H1 (cell line): ENCODE measurements around the gene HTR3A. TPM values are rescaled to one million over a fixed set of nuclear protein-coding genes. Genes with fewer than 3 reads are reported as not detected.

Experiments
- CTCF ChIA-PET: fragments of 300-600 bp; sonication (Branson Sonifier 250); formaldehyde crosslinking; loops from one replicate; lab custom pipeline; 2021; ENCODE audit not compliant: partially characterized antibody; lab: Charles Lee
- POLR2A ChIA-PET: fragments of 300-600 bp; sonication (Branson Sonifier 250); formaldehyde crosslinking; loops from one replicate; lab custom pipeline; 2021; ENCODE audit warnings: inconsistent platforms; ENCODE audit not compliant: partially characterized antibody; lab: Charles Lee
- DNase-seq, 2 experiments: peaks; one replicate each; pipeline versions ENCODE4 v3.0.0 to v3.0.0-alpha.2; 2010 to 2022; ENCODE audit warnings: low spot score in 2 of 2, low read depth in 1 of 2, mixed read lengths in 1 of 2
- FAIRE-seq: peaks from 2 replicates; lab custom pipeline; 2011; peaks lifted over from hg19 to GRCh38; lab: Jason Lieb, UNC
- H2AFZ ChIP-seq: 2 replicates; pipeline ENCODE4 v1.8.1; 2012; ENCODE audit warnings: low read length, inconsistent platforms
- H2AK5ac ChIP-seq: 2 replicates; pipeline ENCODE4 v1.6.1; 2013; ENCODE audit warnings: low read depth, low read length
- H2BK120ac ChIP-seq: replicated peaks from 2 replicates; pipeline ENCODE3; 2013; ENCODE audit warnings: low read depth, low read length, inconsistent platforms
- H2BK12ac ChIP-seq: 2 replicates; pipeline ENCODE4 v1.6.1; 2013; ENCODE audit warnings: low read depth, low read length
- H2BK15ac ChIP-seq: 2 replicates; pipeline ENCODE4 v1.6.1; 2013; ENCODE audit warnings: low read length
- H2BK20ac ChIP-seq: 2 replicates; pipeline ENCODE4 v1.6.1; 2013; ENCODE audit warnings: low read length
- H2BK5ac ChIP-seq: 2 replicates; pipeline ENCODE4 v1.6.1; 2013; ENCODE audit warnings: low read depth, low read length
- H3K14ac ChIP-seq: 2 replicates; pipeline ENCODE4 v1.6.1; 2013; ENCODE audit warnings: inconsistent platforms; ENCODE audit not compliant: insufficient read length
- H3K18ac ChIP-seq: 2 replicates; pipeline ENCODE4 v1.6.1; 2013; ENCODE audit warnings: low read length; ENCODE audit errors: extremely low read depth
- H3K23ac ChIP-seq: 2 replicates; pipeline ENCODE4 v1.6.1; 2013; ENCODE audit warnings: inconsistent platforms; ENCODE audit not compliant: insufficient read length
- H3K23me2 ChIP-seq: 2 replicates; pipeline ENCODE4 v1.6.1; 2013; ENCODE audit warnings: low read depth, low read length
- H3K27ac ChIP-seq: 2 replicates; pipeline ENCODE4 v1.6.1; 2011; ENCODE audit warnings: low read depth, low read length, inconsistent platforms
- H3K27me3 ChIP-seq, 4 experiments: replicated peaks in 1 of 4; 1 replicate in 1 of 4; 2 replicates in 3 of 4; pipeline versions ENCODE4 v1.6.1 to v1.8.1; 2011 to 2013; ENCODE audit warnings: low read length in 3 of 4, mild to moderate bottlenecking in 3 of 4, inconsistent platforms in 2 of 4, mixed read lengths in 2 of 4, moderate library complexity in 1 of 4; ENCODE audit not compliant: control insufficient read depth in 3 of 4, insufficient read depth in 3 of 4; ENCODE audit errors: extremely low read depth in 1 of 4
- H3K36me3 ChIP-seq, 4 experiments: 2 replicates each; pipeline versions ENCODE4 v1.6.1 to v1.8.1; 2011 to 2013; ENCODE audit warnings: mild to moderate bottlenecking in 4 of 4, low read length in 3 of 4, moderate library complexity in 2 of 4, control low read depth in 1 of 4, inconsistent platforms in 1 of 4; ENCODE audit not compliant: insufficient read depth in 4 of 4, control insufficient read depth in 2 of 4
- H3K4ac ChIP-seq: replicated peaks from 2 replicates; pipeline ENCODE3; 2013; ENCODE audit warnings: low read length, low read depth, mixed read lengths, inconsistent platforms; ENCODE audit not compliant: insufficient read length
- H3K4me1 ChIP-seq, 4 experiments: replicated peaks in 1 of 4; 1 replicate in 1 of 4; 2 replicates in 3 of 4; pipeline versions ENCODE4 v1.6.1 to v1.8.1; 2011 to 2013; ENCODE audit warnings: low read length in 3 of 4, inconsistent platforms in 2 of 4, mixed read lengths in 1 of 4; ENCODE audit not compliant: insufficient read depth in 4 of 4, control insufficient read depth in 3 of 4
- H3K4me2 ChIP-seq, 2 experiments: 2 replicates each; pipeline versions ENCODE4 v1.6.1 to v1.8.1; 2011 to 2013; ENCODE audit warnings: low read depth in 2 of 2, low read length in 2 of 2, control low read depth in 1 of 2, inconsistent platforms in 1 of 2, mild to moderate bottlenecking in 1 of 2; ENCODE audit not compliant: insufficient read depth in 1 of 2
- H3K4me3 ChIP-seq, 4 experiments: fragments of 200-600, 300-600 bp in 1 of 4; sonication (generic), shearing (Covaris generic), sonication (Bioruptor Twin) in 1 of 4; 2 replicates each; pipeline versions ENCODE4 v1.5.1 to v1.8.1; 2011 to 2016; ENCODE audit warnings: low read length in 4 of 4, low read depth in 3 of 4, control low read depth in 2 of 4, inconsistent platforms in 2 of 4, mild to moderate bottlenecking in 2 of 4, mixed read lengths in 1 of 4, moderate library complexity in 1 of 4; ENCODE audit not compliant: insufficient read depth in 2 of 4; ENCODE audit errors: extremely low read depth in 1 of 4
- H3K56ac ChIP-seq: replicated peaks from 2 replicates; pipeline ENCODE3; 2013; ENCODE audit warnings: low read depth, mild to moderate bottlenecking, mixed read lengths, low read length, inconsistent platforms; ENCODE audit not compliant: insufficient read length
- H3K79me1 ChIP-seq: 2 replicates; pipeline ENCODE4 v1.6.1; 2013; ENCODE audit warnings: low read depth, low read length, control low read depth
- H3K79me2 ChIP-seq, 2 experiments: 2 replicates each; pipeline versions ENCODE4 v1.6.1 to v1.8.1; 2012 to 2013; ENCODE audit warnings: low read length in 2 of 2, mild to moderate bottlenecking in 2 of 2, inconsistent platforms in 1 of 2; ENCODE audit not compliant: insufficient read depth in 2 of 2, control insufficient read depth in 1 of 2
- H3K9ac ChIP-seq, 4 experiments: replicated peaks in 1 of 4; 1 replicate in 1 of 4; 2 replicates in 3 of 4; pipeline versions ENCODE4 v1.6.1 to v1.8.1; 2011 to 2013; ENCODE audit warnings: low read depth in 3 of 4, low read length in 3 of 4, control low read depth in 2 of 4, mild to moderate bottlenecking in 2 of 4, moderate library complexity in 2 of 4, inconsistent platforms in 1 of 4; ENCODE audit errors: extremely low read depth in 1 of 4
- H3K9me3 ChIP-seq, 2 experiments: 2 replicates each; pipeline versions ENCODE4 v1.6.1 to v1.8.1; 2012 to 2013; ENCODE audit warnings: mild to moderate bottlenecking in 2 of 2, moderate library complexity in 2 of 2, control low read depth in 1 of 2, inconsistent platforms in 1 of 2, low read depth in 1 of 2, low read length in 1 of 2, mixed read lengths in 1 of 2; ENCODE audit not compliant: insufficient read depth in 2 of 2
- H4K20me1 ChIP-seq, 2 experiments: replicated peaks in 1 of 2; 2 replicates each; pipeline versions ENCODE3 to v1.8.1; 2011 to 2013; ENCODE audit warnings: inconsistent platforms in 2 of 2, low read length in 2 of 2, mild to moderate bottlenecking in 1 of 2; ENCODE audit not compliant: insufficient read depth in 2 of 2, control insufficient read depth in 1 of 2
- H4K5ac ChIP-seq: 2 replicates; pipeline ENCODE4 v1.6.1; 2013; ENCODE audit warnings: low read length, low read depth, mixed read lengths, inconsistent platforms; ENCODE audit not compliant: insufficient read length
- H4K8ac ChIP-seq: 2 replicates; pipeline ENCODE4 v1.8.0; 2013; ENCODE audit warnings: mild to moderate bottlenecking, moderate library complexity, low read length, inconsistent platforms; ENCODE audit not compliant: insufficient read depth; ENCODE audit errors: extremely low read depth
- H4K91ac ChIP-seq: replicated peaks from 2 replicates; pipeline ENCODE3; 2013; ENCODE audit warnings: low read length, mixed read lengths, inconsistent platforms; ENCODE audit not compliant: insufficient read length
- BACH1 ChIP-seq: IDR thresholded peaks from 2 replicates; pipeline ENCODE4 v1.6.1; 2012; ENCODE audit warnings: low read length, improper control_type of control experiment
- BCL11A ChIP-seq, 2 experiments: IDR thresholded peaks; one replicate each; pipeline ENCODE4 v1.6.1; 2011; ENCODE audit warnings: low read depth in 2 of 2, low read length in 2 of 2, mild to moderate bottlenecking in 2 of 2
- EGR1 ChIP-seq: IDR thresholded peaks from 2 replicates; pipeline ENCODE4 v1.6.1; 2011; ENCODE audit warnings: low read depth, low read length, borderline replicate concordance
- FOSL1 ChIP-seq: IDR thresholded peaks from 2 replicates; pipeline ENCODE4 v1.6.1; 2011; ENCODE audit warnings: mild to moderate bottlenecking, low read depth, low read length, moderate library complexity; ENCODE audit not compliant: insufficient read depth
- KDM4A ChIP-seq: IDR thresholded peaks from one replicate; pipeline ENCODE4 v1.7.1; 2012; ENCODE audit warnings: low read depth, mild to moderate bottlenecking, moderate library complexity, low read length, inconsistent platforms; ENCODE audit not compliant: severe bottlenecking
- POLR2A ChIP-seq, 2 experiments: IDR thresholded peaks; 1 replicate in 1 of 2; 2 replicates in 1 of 2; pipeline ENCODE4 v1.6.1; 2011; ENCODE audit warnings: low read depth in 2 of 2, low read length in 2 of 2, mild to moderate bottlenecking in 2 of 2; ENCODE audit errors: control extremely low read depth in 1 of 2
- TEAD4 ChIP-seq: IDR thresholded peaks from 2 replicates; pipeline ENCODE4 v1.6.1; 2012; ENCODE audit warnings: low read depth, low read length, inconsistent platforms, mixed read lengths
- YY1 ChIP-seq: IDR thresholded peaks from 2 replicates; pipeline ENCODE4 v1.6.1; 2011; ENCODE audit warnings: low read depth, mild to moderate bottlenecking, low read length
- WGBS, 2 experiments: shearing (Covaris generic) in 1 of 2; methylation state at CpG; one replicate each; pipeline versions ENCODE4 v1.1.6 to v1.1.7; 2013 to 2015; ENCODE audit warnings: low lambda C conversion rate in 2 of 2, mixed read lengths in 2 of 2, inconsistent platforms in 1 of 2, low coverage in 1 of 2, missing lambda C conversion rate in 1 of 2; ENCODE audit not compliant: insufficient replicate concordance in 2 of 2, insufficient coverage in 1 of 2, insufficient read length in 1 of 2; ENCODE audit errors: extremely low coverage in 1 of 2, missing lambda C conversion rate in 1 of 2; 5-methylcytosine and 5-hydroxymethylcytosine counted together
- polyA plus RNA-seq, 7 experiments: library from polyadenylated mRNA; depleted of rRNA in 3 of 7; stranded (reverse) in 5 of 7; unstranded in 2 of 7; fragments of >200 nt in 5 of 7; fragments of 200-250 nt in 2 of 7; gene quantifications; 1 replicate in 5 of 7; 2 replicates in 1 of 7; 4 replicates in 1 of 7; pipeline versions ENCODE4 v1.2.1 to v1.2.3, GENCODE V29; 2011 to 2013; ENCODE audit warnings: missing spikeins in 2 of 7, mixed read lengths in 2 of 7
- total RNA-seq: library from RNA; stranded (reverse); fragmentation: NEBNext Ultra II Directional; extraction: Animal tissue kit (Norgen Biotek cat#: 25700); gene quantifications from 2 replicates; pipeline ENCODE4 v1.2.1, GENCODE V29; 2021
- TF ChIP-seq, protein P1 (sequence below): IDR thresholded peaks from 2 replicates; pipeline ENCODE4 v1.6.1; 2011; ENCODE audit warnings: low read depth, mild to moderate bottlenecking, low read length; ENCODE audit not compliant: insufficient read depth

HTR3A gene
- total and polyA plus RNA-seq, 2 of the 8 experiments (the other 6 are each of a cell fraction or from before 2014, with no cell fraction given) = 7.5 to 8.9 TPM

GRCh38 chr11:114008331-114008730 lies 33.4 kb downstream of the HTR3A start:
- no peak overlapping the region for H2BK12ac ChIP-seq
- no peak overlapping the region for H3K18ac ChIP-seq
- no peak overlapping the region for H3K9ac ChIP-seq
- no peak overlapping the region for H2BK120ac ChIP-seq
- H4K5ac ChIP-seq = no peak overlapping the region
- CTCF ChIA-PET = interaction anchor here (0.6 to 1.6 kb wide), 5 partner anchors 11 to 254 kb away, joined by 3 to 6 read pairs (median 3); no protein-coding TSS in a partner anchor
- no peak overlapping the region for H3K4ac ChIP-seq
- H4K91ac ChIP-seq = no peak overlapping the region
- H3K4me1 ChIP-seq = no peaks in the 10 kb centered on the region
- H2BK5ac ChIP-seq = no peak overlapping the region
- no peaks in the 10 kb centered on the region for H3K79me1 ChIP-seq
- H3K4me3 ChIP-seq = no peak overlapping the region
- no peak for TF ChIP-seq EGR1
- TF ChIP-seq FOSL1 = no peak
- no peak for TF ChIP-seq KDM4A
- no peak for TF ChIP-seq POLR2A (IDR thresholded peaks at IDR 0.05; ENCODE audit: control extremely low read depth in 1 of 2, low read depth in 2 of 2, low read length in 2 of 2)
- no peak for TF ChIP-seq BACH1
- TF ChIP-seq, protein P1, sequence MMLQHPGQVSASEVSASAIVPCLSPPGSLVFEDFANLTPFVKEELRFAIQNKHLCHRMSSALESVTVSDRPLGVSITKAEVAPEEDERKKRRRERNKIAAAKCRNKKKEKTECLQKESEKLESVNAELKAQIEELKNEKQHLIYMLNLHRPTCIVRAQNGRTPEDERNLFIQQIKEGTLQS = no peak
- TF ChIP-seq BCL11A (IDR thresholded peaks at IDR 0.05; ENCODE audit: low read depth in 2 of 2, low read length in 2 of 2) = no peak
- no peak for TF ChIP-seq YY1
- no peak for TF ChIP-seq TEAD4
- no peaks in the 10 kb centered on the region for H3K27me3 ChIP-seq
- 65% methylated on average over 4 of the region's 4 CpGs; no CpG with 5 or more reads in 1 of the 2 experiments for WGBS, 2 experiments
- POLR2A ChIA-PET = no interaction called here
- no peaks in the 10 kb centered on the region for H3K79me2 ChIP-seq
- H2AFZ ChIP-seq = no peak overlapping the region
- no peak overlapping the region for H3K14ac ChIP-seq
- no peaks in the 10 kb centered on the region for H3K23me2 ChIP-seq
- no peaks in the 10 kb centered on the region for H3K36me3 ChIP-seq
- H3K9me3 ChIP-seq = no peaks in the 10 kb centered on the region
- H2AK5ac ChIP-seq = no peak overlapping the region
- no peak overlapping the region for H2BK20ac ChIP-seq
- H4K8ac ChIP-seq = no peak overlapping the region
- H2BK15ac ChIP-seq = no peak overlapping the region
- H3K4me2 ChIP-seq = no peak overlapping the region
- H4K20me1 ChIP-seq = no peaks in the 10 kb centered on the region
- H3K23ac ChIP-seq = no peak overlapping the region
- FAIRE-seq (no peak), DNase-seq (no peak)
- H3K56ac ChIP-seq = no peak overlapping the region
- no peak overlapping the region for H3K27ac ChIP-seq
